ENCODE data around the gene C2orf80.
"Not testable (repeated sequence)": the region's sequence is repeated elsewhere in the genome, so short reads cannot be mapped to it uniquely, and the experiment has no call there.

C2orf80 gene

DNA sequence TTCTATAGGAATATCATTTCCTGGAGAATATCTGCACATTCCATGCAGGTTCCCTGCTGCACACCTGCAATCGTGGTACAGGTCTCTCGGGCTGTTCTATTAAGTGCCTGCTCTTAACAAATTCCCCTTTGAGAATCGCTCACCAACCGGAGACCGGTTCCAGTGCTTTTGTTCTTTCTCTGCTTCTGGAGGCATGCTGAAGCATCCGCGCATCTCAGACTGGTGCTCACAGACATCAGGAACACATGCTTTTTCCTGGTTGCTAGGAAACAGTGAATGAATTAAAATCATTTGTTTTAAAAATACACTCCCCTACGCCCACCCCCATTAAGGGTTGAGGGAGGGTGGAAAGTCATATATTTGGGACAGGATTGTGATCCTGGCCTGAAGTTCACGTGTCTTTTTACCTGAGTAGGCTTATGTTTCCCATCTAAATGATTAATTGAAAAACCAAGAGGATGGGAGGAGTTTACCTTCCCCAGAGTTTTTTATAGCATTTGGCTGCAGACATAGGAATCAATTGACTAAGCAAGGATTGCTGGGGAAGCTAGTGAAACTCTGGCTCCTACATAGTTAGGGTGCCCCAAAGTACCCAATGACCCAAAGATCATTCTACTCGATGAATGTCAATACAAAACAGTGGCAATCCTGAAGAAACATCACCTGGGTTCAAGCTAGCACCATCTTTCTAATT, at the start of gene C2orf80:
TSS of gene C2orf80 (minus strand) at position 221 of the 694 bp plus-strand sequence. CDS start 3,044 bp downstream, outside the sequence.
- no peak for DNase-seq (ENCODE audit: low spot score)

DNA sequence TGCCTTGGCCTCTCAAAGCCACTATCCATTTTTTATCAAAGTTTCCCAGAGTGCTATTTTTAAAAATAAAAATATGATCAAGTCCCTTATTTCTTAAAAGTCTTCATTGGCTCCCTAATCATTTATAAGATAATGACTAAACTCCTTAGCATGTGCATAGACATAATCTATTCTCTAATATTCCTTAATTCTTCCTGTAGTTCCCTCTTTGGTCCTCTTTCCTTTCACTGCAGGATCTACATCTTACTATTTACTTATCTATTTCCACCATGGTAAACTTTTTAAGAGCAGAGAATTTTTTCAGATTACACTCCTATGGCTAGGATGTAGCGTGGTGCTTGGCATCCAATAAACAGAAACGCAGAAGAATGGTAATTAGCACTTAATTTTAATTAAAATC, 46.0 kb upstream of the C2orf80 start:
- DNase-seq (ENCODE audit: low spot score): no peak

GRCh38 chr2:208234786-208235185, 45.0 kb upstream of the C2orf80 start:
- no peak for DNase-seq (ENCODE audit: low spot score)

GRCh38 chr2:208228476-208228875, 38.6 kb upstream of the C2orf80 start:
- no peak for DNase-seq (ENCODE audit: low spot score)

DNA sequence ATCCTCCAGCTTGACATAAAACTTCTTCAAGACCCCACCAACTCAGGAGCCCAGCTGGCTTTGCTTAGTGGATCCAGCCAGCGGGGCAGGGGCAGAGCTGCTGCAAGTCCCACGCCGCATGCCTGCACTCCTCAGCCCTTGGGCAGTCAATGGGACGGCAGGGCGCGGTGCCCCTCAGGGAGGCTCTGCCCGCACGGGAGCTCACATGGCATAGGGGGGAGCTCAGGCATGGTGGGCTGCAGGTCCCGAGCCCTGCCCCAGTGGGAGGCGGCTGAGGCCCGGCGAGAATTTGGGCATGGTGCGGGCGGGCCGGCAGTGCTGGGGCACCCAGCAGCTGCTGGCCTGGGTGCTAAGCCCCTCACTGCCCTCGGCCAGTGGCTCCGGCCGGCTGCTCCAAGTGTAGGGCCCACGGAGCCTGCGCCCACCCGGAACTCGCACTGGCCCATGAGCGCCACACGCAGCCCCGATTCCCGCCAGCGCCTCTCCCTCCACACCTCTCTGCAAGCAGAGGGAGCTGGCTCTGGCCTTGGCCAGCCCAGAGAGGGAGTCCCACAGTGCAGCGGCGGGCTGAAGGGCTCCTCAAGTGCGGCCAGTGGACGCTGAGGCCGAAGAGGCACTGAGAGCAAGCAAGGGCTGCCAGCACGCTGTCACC, 37.9 kb upstream of the C2orf80 start:
- no peak for DNase-seq (ENCODE audit: low spot score)

GRCh38 chr2:208224802-208225201, 35.0 kb upstream of the C2orf80 start:
- DNase-seq (ENCODE audit: low spot score): no peak

- DNase-seq (ENCODE audit: low spot score): peak; percentile 63
Observed at GRCh38 chr2:208222351-208222750, 32.5 kb upstream of the C2orf80 start.

DNA sequence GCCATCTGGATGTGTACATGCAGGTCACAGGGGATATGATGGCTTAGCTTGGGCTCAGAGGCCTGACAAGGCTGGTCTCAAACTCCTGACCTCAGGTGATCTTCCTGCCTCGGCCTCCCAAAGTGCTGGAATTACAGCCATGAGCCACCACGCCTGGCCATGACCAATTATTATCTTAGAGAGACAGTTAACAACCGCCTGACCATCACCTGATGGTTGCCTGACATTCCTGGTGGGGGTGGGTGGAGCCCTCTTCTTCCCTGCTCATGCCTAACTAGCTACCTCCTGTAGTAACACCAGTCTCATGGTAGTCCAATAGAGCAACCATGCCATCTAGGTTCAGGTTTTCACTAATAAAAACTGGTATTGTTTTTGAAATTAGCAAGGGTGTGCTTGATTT, 32.0 kb upstream of the C2orf80 start:
- not testable (repeated sequence) for DNase-seq (ENCODE audit: low spot score)

- no peak for DNase-seq (ENCODE audit: low spot score)
Observed at GRCh38 chr2:208210688-208211451, 21.0 kb upstream of the C2orf80 start.

GRCh38 chr2:208208335-208209085, 18.7 kb upstream of the C2orf80 start:
- DNase-seq (ENCODE audit: low spot score): no peak

- no peak for DNase-seq (ENCODE audit: low spot score)
Observed at GRCh38 chr2:208207769-208208168, 17.9 kb upstream of the C2orf80 start.

GRCh38 chr2:208204166-208204565, 14.3 kb upstream of the C2orf80 start:
- no peak for DNase-seq (ENCODE audit: low spot score)

DNA sequence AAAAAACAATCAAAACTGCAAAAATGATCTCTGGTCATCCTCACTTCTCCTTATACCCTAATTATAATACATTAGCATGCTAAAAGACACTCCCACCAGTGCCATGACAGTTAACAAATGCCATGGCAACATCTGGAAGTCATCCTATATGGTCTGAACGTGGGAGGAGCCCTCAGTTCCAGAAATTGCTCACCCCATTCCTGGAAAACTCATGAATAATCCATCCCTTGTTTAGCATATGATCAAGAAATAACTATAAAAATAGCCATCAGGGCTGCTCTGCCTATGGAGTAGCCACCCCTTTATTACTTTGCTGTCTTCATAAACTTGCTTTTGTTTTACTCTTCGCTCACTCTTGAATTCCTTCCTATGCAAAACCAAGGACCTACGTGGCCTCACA, 5.7 kb upstream of the C2orf80 start:
- no peak for DNase-seq (ENCODE audit: low spot score)

GRCh38 chr2:208192611-208193236, 2.9 kb upstream of the C2orf80 start:
- DNase-seq (ENCODE audit: low spot score): no peak

DNA sequence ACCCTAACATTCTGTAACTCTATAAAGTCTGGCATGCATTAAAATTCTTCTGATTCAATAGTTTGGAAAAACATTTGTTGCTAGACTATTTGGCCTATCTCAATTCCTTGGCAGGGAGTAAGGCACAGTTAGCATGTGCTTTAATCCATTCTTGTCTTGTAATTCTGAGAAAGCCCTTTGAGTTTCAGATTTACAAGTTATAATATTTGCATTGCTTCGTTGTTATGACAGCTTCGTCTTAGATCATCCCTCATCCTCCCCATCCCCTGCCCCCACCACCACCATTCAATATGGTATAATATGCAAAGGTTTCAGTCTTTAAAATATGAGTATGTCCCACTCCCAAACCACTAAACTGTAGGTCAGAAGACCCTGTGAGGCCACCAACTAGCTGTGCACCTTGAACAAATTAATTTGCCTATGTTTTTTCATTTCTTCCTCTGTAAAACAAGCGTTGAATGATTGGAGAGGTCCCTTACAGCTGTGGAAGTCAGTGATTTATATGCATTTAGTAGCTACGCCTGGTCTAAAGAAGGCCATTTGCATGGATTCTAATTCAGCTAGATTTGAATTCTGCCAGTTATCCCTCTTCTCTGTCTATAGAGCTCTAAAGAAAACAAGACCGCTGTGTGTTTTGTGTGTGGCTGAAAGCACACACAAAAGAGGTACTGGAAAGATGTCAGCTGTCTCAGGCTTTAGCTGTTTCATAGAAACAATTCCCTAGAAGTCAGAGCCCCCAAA, 591 bp downstream of the C2orf80 start:
- no peak for DNase-seq (ENCODE audit: low spot score)

DNA sequence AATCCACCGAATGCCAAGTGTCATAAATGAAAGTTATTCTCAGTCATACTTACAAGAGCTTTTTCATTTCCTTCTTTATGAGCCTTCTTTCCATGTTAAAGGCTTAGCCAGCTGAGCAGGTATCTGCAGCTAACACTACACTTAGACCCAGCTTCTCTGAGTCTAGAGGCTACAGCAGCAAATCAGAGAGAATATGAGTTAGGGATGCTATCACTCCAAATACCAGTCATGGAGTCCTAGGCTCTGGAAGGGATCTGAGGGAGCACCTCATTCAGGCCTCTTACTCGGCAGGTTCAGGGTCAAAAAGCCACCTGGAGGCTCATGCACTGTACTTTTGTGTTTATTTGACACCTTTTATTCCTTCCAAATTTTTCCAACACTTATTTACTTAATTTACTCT, 2.9 kb downstream of the C2orf80 start:
- no peak for DNase-seq (ENCODE audit: low spot score)

GRCh38 chr2:208186465-208186864, 3.4 kb downstream of the C2orf80 start:
- no peak for DNase-seq (ENCODE audit: low spot score)

DNA sequence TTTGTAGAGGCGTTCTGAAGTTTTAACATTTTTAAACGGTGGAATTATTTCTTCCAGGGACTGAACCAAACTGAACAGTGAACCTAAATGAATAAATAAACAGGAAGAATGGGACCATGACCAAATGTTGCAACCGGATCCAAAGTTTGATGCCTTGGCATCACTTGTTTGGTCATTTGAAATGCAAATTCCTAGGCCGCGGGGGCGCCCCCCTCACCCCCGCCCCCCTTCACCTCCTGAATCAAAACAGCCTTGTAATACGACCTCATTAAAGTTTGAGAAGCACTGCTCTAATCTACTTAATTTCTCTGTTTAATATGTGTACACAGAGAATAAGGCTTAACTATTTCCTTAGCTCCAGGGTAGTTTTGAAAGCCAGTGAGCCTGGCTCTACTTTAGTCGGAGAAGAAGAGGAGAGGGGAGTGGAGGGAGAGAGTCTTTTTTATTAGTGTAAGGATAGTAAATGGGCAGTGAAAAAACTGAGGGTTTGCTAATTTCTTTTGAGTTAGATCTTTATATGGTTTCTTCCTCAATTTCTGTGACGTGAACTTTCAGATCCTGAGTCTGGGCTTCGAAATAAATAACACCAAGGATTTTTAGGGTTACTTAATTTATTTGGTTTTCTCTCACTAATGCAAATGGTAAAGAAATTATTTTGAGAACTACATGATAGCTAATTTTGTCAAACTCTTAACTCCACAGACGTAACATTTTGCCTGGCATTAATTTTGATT, 5.7 kb downstream of the C2orf80 start:
- DNase-seq (ENCODE audit: low spot score): no peak

DNA sequence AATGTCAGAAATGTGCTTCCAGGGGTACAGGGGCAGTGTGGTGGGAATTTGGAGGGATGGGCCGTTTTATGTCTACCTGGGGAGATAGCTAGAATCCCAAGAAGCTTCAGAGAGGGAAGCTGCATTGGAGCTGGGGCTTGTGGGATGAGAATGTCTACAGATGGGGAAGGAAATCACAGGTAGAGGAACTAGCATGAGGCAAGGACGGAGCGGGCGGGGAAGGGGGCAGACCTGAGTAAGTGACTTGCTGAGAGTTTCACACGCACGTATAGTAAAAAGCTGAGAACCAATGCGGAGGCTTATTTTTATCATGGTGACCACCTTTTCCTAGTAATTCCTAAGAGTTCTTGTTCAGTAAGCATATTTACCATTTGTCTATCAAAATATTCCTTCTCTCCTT, 6.3 kb downstream of the C2orf80 start:
- DNase-seq (ENCODE audit: low spot score): no peak

- no peak for DNase-seq (ENCODE audit: low spot score)
Observed at GRCh38 chr2:208182835-208183234, 7.0 kb downstream of the C2orf80 start.

All from AG20443 (cell line).